ENCODE data around the gene GLP2R.

DNA sequence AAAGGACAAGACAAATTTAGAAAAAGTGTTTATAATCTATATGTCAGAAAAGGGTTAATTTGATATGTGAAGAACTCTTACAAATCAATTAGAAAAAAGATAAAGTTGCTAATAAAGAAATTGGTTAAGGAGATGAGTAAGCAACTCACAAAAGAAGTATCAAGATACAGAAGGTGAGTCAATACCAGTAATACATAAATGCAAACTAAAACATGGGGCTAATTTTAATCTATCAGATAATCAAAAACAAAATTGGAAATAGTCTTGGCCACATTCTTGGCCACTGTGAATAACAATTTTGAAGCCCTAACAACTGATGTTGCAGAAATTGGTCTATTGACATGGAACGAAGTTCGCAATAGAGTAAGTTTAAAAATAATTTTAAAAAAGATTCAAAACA lies 41.2 kb upstream of the GLP2R start:
- TF ChIP-seq, protein P1, sequence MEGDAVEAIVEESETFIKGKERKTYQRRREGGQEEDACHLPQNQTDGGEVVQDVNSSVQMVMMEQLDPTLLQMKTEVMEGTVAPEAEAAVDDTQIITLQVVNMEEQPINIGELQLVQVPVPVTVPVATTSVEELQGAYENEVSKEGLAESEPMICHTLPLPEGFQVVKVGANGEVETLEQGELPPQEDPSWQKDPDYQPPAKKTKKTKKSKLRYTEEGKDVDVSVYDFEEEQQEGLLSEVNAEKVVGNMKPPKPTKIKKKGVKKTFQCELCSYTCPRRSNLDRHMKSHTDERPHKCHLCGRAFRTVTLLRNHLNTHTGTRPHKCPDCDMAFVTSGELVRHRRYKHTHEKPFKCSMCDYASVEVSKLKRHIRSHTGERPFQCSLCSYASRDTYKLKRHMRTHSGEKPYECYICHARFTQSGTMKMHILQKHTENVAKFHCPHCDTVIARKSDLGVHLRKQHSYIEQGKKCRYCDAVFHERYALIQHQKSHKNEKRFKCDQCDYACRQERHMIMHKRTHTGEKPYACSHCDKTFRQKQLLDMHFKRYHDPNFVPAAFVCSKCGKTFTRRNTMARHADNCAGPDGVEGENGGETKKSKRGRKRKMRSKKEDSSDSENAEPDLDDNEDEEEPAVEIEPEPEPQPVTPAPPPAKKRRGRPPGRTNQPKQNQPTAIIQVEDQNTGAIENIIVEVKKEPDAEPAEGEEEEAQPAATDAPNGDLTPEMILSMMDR (IDR thresholded peaks at IDR 0.05), result no peak
- no peak for TF ChIP-seq ETV6 (CRISPR knock-in tag; IDR thresholded peaks at IDR 0.05)
